H1 (cell line): ENCODE measurements around the gene TESMIN. TPM values are rescaled to one million over a fixed set of nuclear protein-coding genes. Genes with fewer than 3 reads are reported as not detected.

Source experiments
- CTCF ChIA-PET: fragments of 300-600 bp; sonication (Branson Sonifier 250); formaldehyde crosslinking; loops from one replicate; lab custom pipeline; 2021; ENCODE audit not compliant: partially characterized antibody; lab: Charles Lee
- POLR2A ChIA-PET: fragments of 300-600 bp; sonication (Branson Sonifier 250); formaldehyde crosslinking; loops from one replicate; lab custom pipeline; 2021; ENCODE audit warnings: inconsistent platforms; ENCODE audit not compliant: partially characterized antibody; lab: Charles Lee
- DNase-seq, 2 experiments: peaks; one replicate each; pipeline versions ENCODE4 v3.0.0 to v3.0.0-alpha.2; 2010 to 2022; ENCODE audit warnings: low spot score in 2 of 2, low read depth in 1 of 2, mixed read lengths in 1 of 2
- FAIRE-seq: peaks from 2 replicates; lab custom pipeline; 2011; peaks lifted over from hg19 to GRCh38; lab: Jason Lieb, UNC
- H2AFZ ChIP-seq: 2 replicates; pipeline ENCODE4 v1.8.1; 2012; ENCODE audit warnings: low read length, inconsistent platforms
- H2AK5ac ChIP-seq: 2 replicates; pipeline ENCODE4 v1.6.1; 2013; ENCODE audit warnings: low read depth, low read length
- H2BK120ac ChIP-seq: replicated peaks from 2 replicates; pipeline ENCODE3; 2013; ENCODE audit warnings: low read depth, low read length, inconsistent platforms
- H2BK12ac ChIP-seq: 2 replicates; pipeline ENCODE4 v1.6.1; 2013; ENCODE audit warnings: low read depth, low read length
- H2BK15ac ChIP-seq: 2 replicates; pipeline ENCODE4 v1.6.1; 2013; ENCODE audit warnings: low read length
- H2BK20ac ChIP-seq: 2 replicates; pipeline ENCODE4 v1.6.1; 2013; ENCODE audit warnings: low read length
- H2BK5ac ChIP-seq: 2 replicates; pipeline ENCODE4 v1.6.1; 2013; ENCODE audit warnings: low read depth, low read length
- H3K14ac ChIP-seq: 2 replicates; pipeline ENCODE4 v1.6.1; 2013; ENCODE audit warnings: inconsistent platforms; ENCODE audit not compliant: insufficient read length
- H3K18ac ChIP-seq: 2 replicates; pipeline ENCODE4 v1.6.1; 2013; ENCODE audit warnings: low read length; ENCODE audit errors: extremely low read depth
- H3K23ac ChIP-seq: 2 replicates; pipeline ENCODE4 v1.6.1; 2013; ENCODE audit warnings: inconsistent platforms; ENCODE audit not compliant: insufficient read length
- H3K23me2 ChIP-seq: 2 replicates; pipeline ENCODE4 v1.6.1; 2013; ENCODE audit warnings: low read depth, low read length
- H3K27ac ChIP-seq: 2 replicates; pipeline ENCODE4 v1.6.1; 2011; ENCODE audit warnings: low read depth, low read length, inconsistent platforms
- H3K27me3 ChIP-seq, 4 experiments: replicated peaks in 1 of 4; 1 replicate in 1 of 4; 2 replicates in 3 of 4; pipeline versions ENCODE4 v1.6.1 to v1.8.1; 2011 to 2013; ENCODE audit warnings: low read length in 3 of 4, mild to moderate bottlenecking in 3 of 4, inconsistent platforms in 2 of 4, mixed read lengths in 2 of 4, moderate library complexity in 1 of 4; ENCODE audit not compliant: control insufficient read depth in 3 of 4, insufficient read depth in 3 of 4; ENCODE audit errors: extremely low read depth in 1 of 4
- H3K36me3 ChIP-seq, 4 experiments: 2 replicates each; pipeline versions ENCODE4 v1.6.1 to v1.8.1; 2011 to 2013; ENCODE audit warnings: mild to moderate bottlenecking in 4 of 4, low read length in 3 of 4, moderate library complexity in 2 of 4, control low read depth in 1 of 4, inconsistent platforms in 1 of 4; ENCODE audit not compliant: insufficient read depth in 4 of 4, control insufficient read depth in 2 of 4
- H3K4ac ChIP-seq: replicated peaks from 2 replicates; pipeline ENCODE3; 2013; ENCODE audit warnings: low read length, low read depth, mixed read lengths, inconsistent platforms; ENCODE audit not compliant: insufficient read length
- H3K4me1 ChIP-seq, 4 experiments: replicated peaks in 1 of 4; 1 replicate in 1 of 4; 2 replicates in 3 of 4; pipeline versions ENCODE4 v1.6.1 to v1.8.1; 2011 to 2013; ENCODE audit warnings: low read length in 3 of 4, inconsistent platforms in 2 of 4, mixed read lengths in 1 of 4; ENCODE audit not compliant: insufficient read depth in 4 of 4, control insufficient read depth in 3 of 4
- H3K4me2 ChIP-seq, 2 experiments: 2 replicates each; pipeline versions ENCODE4 v1.6.1 to v1.8.1; 2011 to 2013; ENCODE audit warnings: low read depth in 2 of 2, low read length in 2 of 2, control low read depth in 1 of 2, inconsistent platforms in 1 of 2, mild to moderate bottlenecking in 1 of 2; ENCODE audit not compliant: insufficient read depth in 1 of 2
- H3K4me3 ChIP-seq, 4 experiments: fragments of 200-600, 300-600 bp in 1 of 4; sonication (generic), shearing (Covaris generic), sonication (Bioruptor Twin) in 1 of 4; 2 replicates each; pipeline versions ENCODE4 v1.5.1 to v1.8.1; 2011 to 2016; ENCODE audit warnings: low read length in 4 of 4, low read depth in 3 of 4, control low read depth in 2 of 4, inconsistent platforms in 2 of 4, mild to moderate bottlenecking in 2 of 4, mixed read lengths in 1 of 4, moderate library complexity in 1 of 4; ENCODE audit not compliant: insufficient read depth in 2 of 4; ENCODE audit errors: extremely low read depth in 1 of 4
- H3K56ac ChIP-seq: replicated peaks from 2 replicates; pipeline ENCODE3; 2013; ENCODE audit warnings: low read depth, mild to moderate bottlenecking, mixed read lengths, low read length, inconsistent platforms; ENCODE audit not compliant: insufficient read length
- H3K79me1 ChIP-seq: 2 replicates; pipeline ENCODE4 v1.6.1; 2013; ENCODE audit warnings: low read depth, low read length, control low read depth
- H3K79me2 ChIP-seq, 2 experiments: 2 replicates each; pipeline versions ENCODE4 v1.6.1 to v1.8.1; 2012 to 2013; ENCODE audit warnings: low read length in 2 of 2, mild to moderate bottlenecking in 2 of 2, inconsistent platforms in 1 of 2; ENCODE audit not compliant: insufficient read depth in 2 of 2, control insufficient read depth in 1 of 2
- H3K9ac ChIP-seq, 4 experiments: replicated peaks in 1 of 4; 1 replicate in 1 of 4; 2 replicates in 3 of 4; pipeline versions ENCODE4 v1.6.1 to v1.8.1; 2011 to 2013; ENCODE audit warnings: low read depth in 3 of 4, low read length in 3 of 4, control low read depth in 2 of 4, mild to moderate bottlenecking in 2 of 4, moderate library complexity in 2 of 4, inconsistent platforms in 1 of 4; ENCODE audit errors: extremely low read depth in 1 of 4
- H3K9me3 ChIP-seq, 2 experiments: 2 replicates each; pipeline versions ENCODE4 v1.6.1 to v1.8.1; 2012 to 2013; ENCODE audit warnings: mild to moderate bottlenecking in 2 of 2, moderate library complexity in 2 of 2, control low read depth in 1 of 2, inconsistent platforms in 1 of 2, low read depth in 1 of 2, low read length in 1 of 2, mixed read lengths in 1 of 2; ENCODE audit not compliant: insufficient read depth in 2 of 2
- H4K20me1 ChIP-seq, 2 experiments: replicated peaks in 1 of 2; 2 replicates each; pipeline versions ENCODE3 to v1.8.1; 2011 to 2013; ENCODE audit warnings: inconsistent platforms in 2 of 2, low read length in 2 of 2, mild to moderate bottlenecking in 1 of 2; ENCODE audit not compliant: insufficient read depth in 2 of 2, control insufficient read depth in 1 of 2
- H4K5ac ChIP-seq: 2 replicates; pipeline ENCODE4 v1.6.1; 2013; ENCODE audit warnings: low read length, low read depth, mixed read lengths, inconsistent platforms; ENCODE audit not compliant: insufficient read length
- H4K8ac ChIP-seq: 2 replicates; pipeline ENCODE4 v1.8.0; 2013; ENCODE audit warnings: mild to moderate bottlenecking, moderate library complexity, low read length, inconsistent platforms; ENCODE audit not compliant: insufficient read depth; ENCODE audit errors: extremely low read depth
- H4K91ac ChIP-seq: replicated peaks from 2 replicates; pipeline ENCODE3; 2013; ENCODE audit warnings: low read length, mixed read lengths, inconsistent platforms; ENCODE audit not compliant: insufficient read length
- SIX5 ChIP-seq: IDR thresholded peaks from 2 replicates; pipeline ENCODE4 v1.6.1; 2011; ENCODE audit warnings: mild to moderate bottlenecking, low read depth, low read length
- TBP ChIP-seq: IDR thresholded peaks from 2 replicates; pipeline ENCODE4 v1.6.1; 2011; ENCODE audit warnings: low read depth, low read length, improper control_type of control experiment
- WGBS, 2 experiments: shearing (Covaris generic) in 1 of 2; methylation state at CpG; one replicate each; pipeline versions ENCODE4 v1.1.6 to v1.1.7; 2013 to 2015; ENCODE audit warnings: low lambda C conversion rate in 2 of 2, mixed read lengths in 2 of 2, inconsistent platforms in 1 of 2, low coverage in 1 of 2, missing lambda C conversion rate in 1 of 2; ENCODE audit not compliant: insufficient replicate concordance in 2 of 2, insufficient coverage in 1 of 2, insufficient read length in 1 of 2; ENCODE audit errors: extremely low coverage in 1 of 2, missing lambda C conversion rate in 1 of 2; 5-methylcytosine and 5-hydroxymethylcytosine counted together
- polyA plus RNA-seq, 7 experiments: library from polyadenylated mRNA; depleted of rRNA in 3 of 7; stranded (reverse) in 5 of 7; unstranded in 2 of 7; fragments of >200 nt in 5 of 7; fragments of 200-250 nt in 2 of 7; gene quantifications; 1 replicate in 5 of 7; 2 replicates in 1 of 7; 4 replicates in 1 of 7; pipeline versions ENCODE4 v1.2.1 to v1.2.3, GENCODE V29; 2011 to 2013; ENCODE audit warnings: missing spikeins in 2 of 7, mixed read lengths in 2 of 7
- total RNA-seq: library from RNA; stranded (reverse); fragmentation: NEBNext Ultra II Directional; extraction: Animal tissue kit (Norgen Biotek cat#: 25700); gene quantifications from 2 replicates; pipeline ENCODE4 v1.2.1, GENCODE V29; 2021

Gene TESMIN
- total and polyA plus RNA-seq, 2 of the 8 experiments (the other 6 are each of a cell fraction or from before 2014, with no cell fraction given) = 22.6 to 61.1 TPM

- WGBS, 2 experiments = 92% methylated on average over 4 of the region's 4 CpGs; no CpG with 5 or more reads in 1 of the 2 experiments
- Histone ChIP-seq H4K5ac (no peak overlapping the region), H3K79me1 (no peaks in the 10 kb centered on the region), H2AK5ac (no peak overlapping the region), H2BK12ac (no peak overlapping the region), H2AFZ (no peak overlapping the region), H2BK120ac (no peak overlapping the region), H3K4me3 (no peak overlapping the region), H3K4ac (no peak overlapping the region), H3K23me2 (no peaks in the 10 kb centered on the region), H3K4me2 (no peak overlapping the region), H3K36me3 (no peaks in the 10 kb centered on the region; a peak in 1 of 8 replicates), H2BK20ac (no peak overlapping the region), H2BK15ac (no peak overlapping the region), H3K9ac (no peak overlapping the region), H3K18ac (no peak overlapping the region), H3K14ac (no peak overlapping the region), H3K23ac (no peak overlapping the region), H3K9me3 (no peaks in the 10 kb centered on the region), H2BK5ac (no peak overlapping the region), H4K91ac (no peak overlapping the region), H3K27ac (no peak overlapping the region), H4K20me1 (no peaks in the 10 kb centered on the region), H3K79me2 (no peaks in the 10 kb centered on the region), H3K27me3 (no peaks in the 10 kb centered on the region), H3K56ac (no peak overlapping the region), H3K4me1 (peaks cover 0 to 3% (median 0%) of the 10 kb centered on the region in 4 experiments; a peak in 3 of 7 replicates), H4K8ac (no peak overlapping the region)
- CTCF ChIA-PET = no interaction called here
- no peak for TF ChIP-seq TBP
- no peak for TF ChIP-seq SIX5
- FAIRE-seq (no peak), DNase-seq (no peak)
- POLR2A ChIA-PET = no interaction called here
Observed at GRCh38 chr11:68724293-68724692, 27.0 kb downstream of the TESMIN start.
